A673 (cell line): Measurements from ENCODE around the gene CDCA4. TPM values are rescaled to one million over a fixed set of nuclear protein-coding genes. Genes with fewer than 3 reads are reported as not detected.

Experiments used
- BruUV-seq: library from RNA; stranded (reverse); fragments of 400-500 nt; replicated peaks from 2 replicates; lab custom pipeline; 2021; lab: Mats Ljungman, UMichigan
- CTCF ChIA-PET: fragments of 300-600 bp; sonication (Branson Sonifier 250); formaldehyde crosslinking; loops from one replicate; lab custom pipeline; 2022; ENCODE audit warnings: antibody characterized with exemption; lab: Charles Lee
- POLR2A ChIA-PET: fragments of 300-600 bp; sonication (Branson Sonifier 250); formaldehyde crosslinking; loops from one replicate; lab custom pipeline; 2022; ENCODE audit warnings: antibody characterized with exemption; ENCODE audit not compliant: low non-redundant PET; lab: Charles Lee
- DNase-seq: peaks from one replicate; pipeline ENCODE4 v3.0.0-alpha.2; 2015; ENCODE audit warnings: low spot score
- H3K27ac ChIP-seq: fragments of 200-600 bp; sonication (generic); 2 replicates; pipeline ENCODE4 v1.5.1; 2016; ENCODE audit warnings: mixed run types, low read depth, mild to moderate bottlenecking, mixed read lengths, antibody characterized with exemption, low read length; ENCODE audit not compliant: poor library complexity, severe bottlenecking
- H3K27me3 ChIP-seq: fragments of 200-600 bp; sonication (generic); replicated peaks from 2 replicates; pipeline ENCODE4 v1.6.1; 2017; ENCODE audit warnings: mixed run types, low read depth, mild to moderate bottlenecking, mixed read lengths, antibody characterized with exemption, low read length; ENCODE audit not compliant: insufficient read depth, poor library complexity
- H3K36me3 ChIP-seq: fragments of 200-600 bp; sonication (generic); 2 replicates; pipeline ENCODE4 v1.6.1; 2016; ENCODE audit warnings: mixed run types, mild to moderate bottlenecking, mixed read lengths, antibody characterized with exemption, low read length; ENCODE audit not compliant: insufficient read depth, poor library complexity, severe bottlenecking
- H3K4me1 ChIP-seq: fragments of 200-600 bp; sonication (generic); 2 replicates; pipeline ENCODE4 v1.6.1; 2017; ENCODE audit warnings: mixed run types, mild to moderate bottlenecking, mixed read lengths, antibody characterized with exemption, low read length; ENCODE audit not compliant: insufficient read depth, poor library complexity, severe bottlenecking
- H3K4me3 ChIP-seq: fragments of 200-600 bp; sonication (generic); 2 replicates; pipeline ENCODE4 v1.5.1; 2016; ENCODE audit warnings: low read depth, mixed run types, mild to moderate bottlenecking, mixed read lengths, low read length; ENCODE audit not compliant: poor library complexity, severe bottlenecking
- H3K9me3 ChIP-seq: fragments of 200-600 bp; sonication (generic); 2 replicates; pipeline ENCODE4 v1.6.1; 2016; ENCODE audit warnings: mixed run types, low read depth, mild to moderate bottlenecking, mixed read lengths, antibody characterized with exemption, low read length; ENCODE audit not compliant: poor library complexity, severe bottlenecking
- CTCF ChIP-seq: fragments of 300-800, 200-600 bp; sonication (generic); conservative IDR thresholded peaks from 2 replicates; pipeline ENCODE4 v1.5.1; 2017; ENCODE audit warnings: low read depth, mild to moderate bottlenecking, antibody characterized with exemption, low read length, moderate library complexity, mixed read lengths
- EZH2 ChIP-seq: fragments of 200-600 bp; sonication (generic); IDR thresholded peaks from 2 replicates; pipeline ENCODE4 v1.6.1; 2017; ENCODE audit warnings: borderline replicate concordance, low read depth, mild to moderate bottlenecking, mixed read lengths, antibody characterized with exemption, low read length; ENCODE audit not compliant: poor library complexity, severe bottlenecking
- intact Hi-C: fragments of 100-400 bp; cut with micrococcal nuclease; formaldehyde crosslinking; loops from one replicate; pipeline ENCODE4 v1.10.0; 2022; ENCODE audit not compliant: unreplicated experiment
- total RNA-seq: library from RNA; stranded (reverse); gene quantifications from 2 replicates; pipeline ENCODE4 v1.2.3, GENCODE V29; 2021

The CDCA4 gene
- total RNA-seq, 1 experiment from 2014 or later: 49.7 TPM

DNA sequence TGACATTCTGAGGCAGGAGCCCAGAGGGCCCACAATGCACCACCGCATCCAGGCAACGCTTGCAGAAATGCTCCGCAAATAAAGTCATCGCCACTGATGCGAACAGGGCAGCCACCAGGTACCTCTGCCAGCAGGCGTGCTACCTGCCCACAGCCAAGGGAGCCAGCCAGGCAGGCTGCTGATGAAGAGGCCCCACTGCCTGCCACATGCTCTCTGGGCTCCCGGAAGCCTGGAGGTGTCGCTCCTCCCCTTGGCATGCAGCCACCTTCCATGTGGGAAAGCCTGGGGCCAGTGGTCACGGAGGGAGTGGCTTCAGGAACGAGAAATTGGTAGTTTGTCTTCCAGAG, 29.6 kb upstream of the CDCA4 start:
- no TSS peak for BruUV-seq
- intact Hi-C loops: no loop called here
- Histone ChIP-seq H3K4me1 (no peaks in the 10 kb centered on the region), H3K36me3 (no peaks in the 10 kb centered on the region), H3K27ac (no peak overlapping the region), H3K4me3 (no peak overlapping the region), H3K27me3 (no peaks in the 10 kb centered on the region), H3K9me3 (no peaks in the 10 kb centered on the region)
- no peak for TF ChIP-seq CTCF
- no peak for TF ChIP-seq EZH2
- ChIA-PET POLR2A (no interaction called here), CTCF (no interaction called here)
- DNase-seq: peak; percentile 52

GRCh38 chr14:105049753-105050550, 29.1 kb upstream of the CDCA4 start:
- Histone ChIP-seq H3K9me3 (no peaks in the 10 kb centered on the region), H3K27ac (no peak overlapping the region), H3K4me3 (no peak overlapping the region), H3K36me3 (no peaks in the 10 kb centered on the region), H3K4me1 (no peaks in the 10 kb centered on the region), H3K27me3 (no peaks in the 10 kb centered on the region)
- POLR2A ChIA-PET: no interaction called here
- BruUV-seq: no TSS peak
- TF ChIP-seq EZH2: no peak
- no peak for TF ChIP-seq CTCF
- DNase-seq: no peak
- intact Hi-C loops: loop anchor here (5.0 kb wide), 1 partner anchor 283 kb away; no protein-coding TSS in a partner anchor
- CTCF ChIA-PET: no interaction called here

GRCh38 chr14:105047283-105048016, 26.6 kb upstream of the CDCA4 start:
- CTCF ChIA-PET: no interaction called here
- no peaks in the 10 kb centered on the region for H3K4me1 ChIP-seq
- H3K36me3 ChIP-seq: no peaks in the 10 kb centered on the region
- intact Hi-C loops: loop anchor here (5.0 kb wide), 1 partner anchor 280 kb away; no protein-coding TSS in a partner anchor
- no peak overlapping the region for H3K27ac ChIP-seq
- H3K27me3 ChIP-seq: no peaks in the 10 kb centered on the region
- no peak overlapping the region for H3K4me3 ChIP-seq
- POLR2A ChIA-PET: interaction anchor here (0.6 kb wide), 1 partner anchor 1210 kb away, joined by 5 read pairs; no protein-coding TSS in a partner anchor
- no peaks in the 10 kb centered on the region for H3K9me3 ChIP-seq
- no peak for DNase-seq
- TF ChIP-seq EZH2: no peak
- TF ChIP-seq CTCF: no peak
- no TSS peak for BruUV-seq
